GM19238 (cell line): ENCODE data around the gene DBR1.

Source experiments
- DNase-seq: peaks from one replicate; pipeline ENCODE4 v3.0.0; 2011; ENCODE audit warnings: low spot score; ENCODE audit not compliant: insufficient read length

The DBR1 gene

DNA sequence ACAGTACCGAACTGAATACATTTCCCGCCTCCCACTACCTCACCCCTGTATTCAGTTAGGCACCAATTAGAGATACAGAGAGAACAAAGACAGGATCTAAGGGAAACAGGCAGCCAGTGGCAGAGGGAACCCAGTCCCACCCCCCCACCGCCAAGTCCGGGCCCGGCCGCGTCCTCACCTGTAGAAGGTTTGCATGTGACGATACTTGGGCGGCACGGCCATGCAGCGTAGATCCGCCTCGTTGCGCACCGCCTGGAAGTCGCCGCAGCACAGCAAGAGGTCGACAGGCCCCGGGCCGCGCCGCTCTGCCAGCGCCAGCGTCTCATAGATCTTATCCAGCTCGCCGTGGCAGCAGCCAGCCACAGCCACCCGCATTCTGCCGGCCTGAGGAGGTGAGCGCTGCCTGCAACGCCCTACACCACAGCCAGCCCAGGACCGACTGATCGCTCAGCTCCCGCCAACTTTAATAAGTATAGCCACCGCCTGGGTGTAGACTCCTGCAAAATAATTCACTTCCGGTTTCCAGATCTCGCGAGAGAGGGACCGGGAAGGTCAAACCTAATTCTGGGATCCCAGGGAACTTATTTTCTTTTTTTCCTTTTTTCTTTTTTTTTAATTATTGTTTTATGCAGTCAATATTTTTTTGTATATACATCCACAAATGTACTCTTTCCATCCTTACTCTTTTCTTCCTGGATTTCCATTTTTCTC, at the start of gene DBR1:
Gene DBR1 (minus strand): TSS at position 501 of the 711 bp plus-strand sequence. CDS start 126 bp downstream, at position 375.
- peak; percentile 46 for DNase-seq

GRCh38 chr3:138222942-138223287, 48.2 kb upstream of the DBR1 start:
- DNase-seq: no peak

DNA sequence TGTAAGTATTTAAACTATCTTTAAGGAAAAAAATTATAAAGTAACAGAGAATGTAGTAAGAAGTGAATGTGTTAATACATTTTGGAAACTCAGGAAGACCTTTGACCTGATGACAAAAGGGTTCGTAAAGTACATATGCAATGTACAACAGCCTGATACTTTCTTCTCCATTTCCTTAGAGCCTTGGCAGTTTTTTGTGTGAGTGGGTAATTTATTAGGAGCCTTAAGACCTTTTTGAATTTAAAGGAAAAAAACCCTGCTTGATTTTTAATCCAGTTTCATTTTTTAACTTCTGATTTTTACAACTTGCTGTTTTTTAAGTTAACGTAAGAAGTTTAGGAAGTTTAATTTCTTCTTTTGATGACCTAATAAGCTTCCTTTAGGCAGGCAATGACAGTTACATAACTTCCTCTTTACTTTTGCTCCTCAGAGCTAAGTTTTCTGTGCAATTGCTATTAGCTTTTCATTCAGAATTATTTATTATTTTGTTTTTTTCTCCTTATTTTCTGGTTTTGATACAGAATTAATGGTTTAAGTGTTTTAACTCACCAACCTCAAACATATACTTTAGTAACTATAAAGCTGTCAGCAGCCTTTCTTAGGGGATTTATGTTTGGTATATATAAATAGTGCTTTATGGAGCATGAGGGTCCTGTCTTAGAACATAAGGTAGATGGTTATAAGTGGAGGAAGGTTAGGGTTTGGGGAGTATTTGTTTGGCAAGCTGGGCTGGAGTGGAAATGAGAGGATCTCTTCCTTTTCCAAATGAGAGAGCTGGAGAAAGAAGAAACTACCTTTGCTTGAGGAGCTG, 47.6 kb upstream of the DBR1 start:
- DNase-seq: no peak

DNA sequence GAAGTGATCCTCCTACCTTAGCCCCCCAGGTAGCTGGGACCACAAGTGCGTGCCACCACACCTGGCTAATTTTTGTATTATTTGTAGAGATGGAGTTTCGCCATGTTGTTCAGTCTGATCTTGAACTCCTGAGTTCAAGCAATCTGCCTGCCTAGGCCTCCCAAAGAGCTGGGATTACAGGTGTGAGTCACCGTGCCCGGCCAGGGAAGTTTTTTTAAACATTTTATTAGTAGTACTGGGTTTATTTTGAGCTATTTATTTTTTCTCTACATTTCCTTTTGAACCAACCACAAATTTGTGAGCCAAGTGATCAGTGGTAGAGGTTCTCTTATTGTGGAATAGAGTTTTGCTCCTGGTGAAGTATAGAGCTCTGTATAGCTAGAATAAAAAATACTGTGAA, 46.1 kb upstream of the DBR1 start:
- no peak for DNase-seq

DNA sequence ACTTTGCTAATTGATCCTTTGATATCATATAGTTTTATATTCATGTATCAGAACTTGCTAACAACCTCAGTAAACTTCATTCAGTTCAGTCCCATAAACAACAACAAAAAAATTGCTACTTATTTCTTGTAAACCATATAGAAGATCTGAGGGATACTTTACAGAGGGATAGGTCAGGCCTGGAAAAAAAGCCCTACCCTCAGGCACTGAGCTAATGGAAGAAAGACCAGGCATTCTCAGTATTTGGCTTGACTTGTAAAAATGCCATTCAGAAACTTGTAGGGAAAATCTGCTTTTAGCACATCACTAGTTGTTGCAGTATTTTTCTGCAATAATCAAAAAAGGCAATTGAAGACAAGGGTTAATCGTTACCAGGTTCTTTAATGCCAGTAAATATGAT, 45.5 kb upstream of the DBR1 start:
- no peak for DNase-seq

- no peak for DNase-seq
Measured at GRCh38 chr3:138219255-138219654, 44.5 kb upstream of the DBR1 start.

- DNase-seq: no peak
Measured at GRCh38 chr3:138213398-138214085, 38.8 kb upstream of the DBR1 start.

GRCh38 chr3:138210528-138210927, 35.8 kb upstream of the DBR1 start:
- no peak for DNase-seq

DNA sequence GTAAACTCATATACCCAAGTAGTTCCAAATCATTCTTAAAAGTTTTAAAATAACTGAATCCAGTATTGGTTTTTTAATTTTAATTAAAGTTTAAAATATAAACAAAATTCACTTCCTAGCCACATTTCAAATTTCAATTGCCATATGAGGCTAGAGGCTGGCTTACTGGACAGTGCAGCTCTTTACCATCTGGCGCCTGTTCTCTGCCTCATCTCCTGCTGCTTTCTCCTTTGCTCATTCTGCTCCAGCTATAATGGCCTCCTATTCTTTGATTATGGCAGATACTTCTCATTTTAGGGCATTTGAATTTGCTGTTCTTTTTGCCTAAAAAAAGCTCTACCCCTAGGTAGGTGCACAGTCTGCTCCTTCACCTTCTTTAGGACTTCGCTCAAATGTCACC, 31.5 kb upstream of the DBR1 start:
- DNase-seq: no peak

GRCh38 chr3:138205527-138205926, 30.8 kb upstream of the DBR1 start:
- no peak for DNase-seq

GRCh38 chr3:138203938-138204337, 29.2 kb upstream of the DBR1 start:
- DNase-seq: no peak

GRCh38 chr3:138202945-138203701, 28.4 kb upstream of the DBR1 start:
- no peak for DNase-seq

DNA sequence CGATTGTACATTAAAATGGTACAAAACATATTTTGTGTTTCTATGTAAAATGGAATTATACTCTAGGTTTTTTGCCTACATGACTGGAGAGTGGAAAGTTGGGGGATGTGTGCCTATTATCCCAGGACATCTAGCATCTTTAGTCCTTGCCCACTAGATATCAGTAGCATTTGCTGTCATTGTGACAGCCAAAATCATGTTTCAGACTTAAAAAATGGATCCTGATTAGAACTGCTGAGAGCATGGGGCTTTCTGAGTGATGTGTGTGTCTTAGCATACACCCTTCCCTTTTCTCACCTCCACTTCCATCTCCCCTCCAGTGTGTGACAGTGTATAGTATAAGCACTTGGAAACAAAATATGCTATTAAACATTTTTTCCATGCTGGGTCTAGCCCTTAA, 25.7 kb upstream of the DBR1 start:
- no peak for DNase-seq

DNA sequence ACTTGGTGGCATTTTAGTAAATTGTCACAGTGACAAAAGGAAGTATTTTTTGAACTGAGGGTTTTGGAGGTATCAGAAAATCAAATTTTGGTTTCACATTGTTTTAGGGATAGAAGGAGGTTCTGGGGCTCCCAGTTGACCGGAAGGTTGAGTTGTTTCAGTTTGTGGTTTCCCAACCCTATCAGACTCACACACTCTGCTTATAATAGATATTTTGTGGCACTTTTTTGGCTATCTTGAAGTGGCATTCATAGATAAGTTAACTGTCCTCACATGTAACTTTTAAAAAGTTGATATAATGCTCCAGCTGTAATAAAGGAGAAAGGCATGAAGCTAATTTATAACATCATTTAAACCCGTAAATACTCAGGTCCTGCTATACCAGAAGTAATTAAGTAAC, 25.1 kb upstream of the DBR1 start:
- no peak for DNase-seq

GRCh38 chr3:138197524-138197923, 22.8 kb upstream of the DBR1 start:
- no peak for DNase-seq

DNA sequence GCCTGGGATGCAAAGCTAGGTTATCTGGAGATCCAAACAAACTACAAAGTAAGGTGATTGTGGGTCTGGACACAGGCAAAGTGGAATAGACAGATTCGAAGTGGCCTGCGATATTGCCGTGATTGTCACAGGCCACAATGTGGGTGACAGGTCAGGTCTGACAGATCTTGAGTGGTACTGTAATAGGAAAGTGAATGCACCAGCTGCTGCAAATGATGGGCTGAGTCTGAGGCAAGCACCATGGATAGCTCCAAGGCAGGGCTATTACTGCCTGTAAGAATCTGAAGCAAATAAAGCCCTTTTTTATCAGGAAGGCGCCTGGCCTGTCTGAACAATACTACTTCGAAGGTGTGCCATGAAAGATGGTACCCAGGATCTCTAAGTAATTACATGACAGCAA, 22.3 kb upstream of the DBR1 start:
- no peak for DNase-seq

GRCh38 chr3:138196023-138196422, 21.3 kb upstream of the DBR1 start:
- DNase-seq: no peak

GRCh38 chr3:138195481-138195880, 20.8 kb upstream of the DBR1 start:
- DNase-seq: no peak

DNA sequence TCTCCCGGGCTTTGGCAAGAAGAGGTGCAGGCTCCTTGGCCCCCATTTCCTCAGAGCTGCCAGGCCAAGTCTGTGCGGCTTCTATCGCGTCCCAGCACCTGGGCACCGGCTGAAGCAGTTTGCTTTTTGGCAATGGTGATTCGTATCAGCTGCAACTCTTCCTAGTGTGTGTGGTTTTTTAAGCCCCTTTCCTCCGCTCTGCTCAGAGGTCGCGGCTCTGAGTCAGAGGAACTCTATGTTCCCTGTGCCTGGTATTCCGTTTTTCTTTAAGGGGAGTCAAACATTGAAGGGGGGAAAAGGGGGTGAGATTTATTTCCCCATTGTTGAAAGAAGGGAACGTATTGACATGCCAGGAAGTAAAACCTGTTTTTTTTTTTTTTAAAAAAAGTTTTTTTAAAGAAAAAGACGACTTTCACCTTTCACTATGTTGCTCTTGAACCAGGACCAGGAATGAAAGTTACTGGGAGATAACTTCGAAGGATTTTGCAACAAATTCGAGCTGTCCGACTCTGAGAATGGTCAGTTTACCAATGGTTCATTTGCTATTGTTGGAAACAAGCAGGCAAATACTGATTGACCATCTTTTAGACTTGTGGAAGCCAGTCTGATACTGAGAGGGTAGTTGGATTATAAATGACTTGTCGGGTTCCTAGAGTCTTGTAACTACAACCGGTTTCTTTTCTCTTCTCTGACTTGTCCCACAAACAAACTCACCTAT, 13.5 kb upstream of the DBR1 start:
- DNase-seq: peak; percentile 34

DNA sequence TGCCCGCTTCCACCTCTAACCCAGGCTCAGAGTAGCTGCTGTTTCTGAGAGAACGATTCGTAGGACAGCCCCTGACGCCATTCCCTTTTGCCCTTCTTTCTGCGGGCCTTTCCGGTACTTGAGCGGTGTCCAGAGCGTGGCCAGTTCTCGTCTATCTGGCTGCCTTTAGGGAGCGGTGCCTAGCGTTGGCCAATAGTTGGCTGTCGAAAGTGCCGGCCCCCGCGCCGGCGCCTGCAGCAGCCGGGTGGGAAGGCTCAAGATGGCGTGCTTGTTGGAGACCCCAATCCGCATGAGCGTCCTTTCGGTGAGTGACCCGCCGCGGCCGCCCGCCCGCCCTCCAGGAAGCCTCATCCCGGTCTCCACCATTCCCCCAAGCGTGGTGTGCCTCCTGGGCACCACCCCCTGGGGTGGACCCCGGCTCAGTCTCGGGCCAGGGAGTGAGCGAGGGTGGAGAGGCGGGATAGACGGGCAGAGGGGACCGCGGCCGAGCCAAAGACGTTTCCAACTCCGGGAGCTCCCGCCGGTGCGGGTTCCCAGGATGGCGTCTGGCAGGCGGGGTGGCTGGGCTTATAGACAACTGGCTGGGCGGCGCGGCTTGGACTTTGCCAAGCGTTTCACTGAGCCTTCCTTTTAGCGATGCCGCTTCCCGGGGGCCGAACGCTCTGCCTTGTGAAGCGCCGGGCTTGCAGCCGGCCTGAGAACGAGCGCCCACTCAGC, 12.7 kb upstream of the DBR1 start, which contains the start of gene ARMC8:
Gene ARMC8 (plus strand): TSS at position 6 of the 717 bp plus-strand sequence. CDS start 254 bp downstream, at position 260.
- peak; percentile 55 for DNase-seq
